Stimulated activated CD8-positive, alpha-beta memory T cell treated with anti-CD3 and anti-CD28 coated beads, Interleukin-12 subunit alpha, Interleukin-12 subunit beta, amount 100 ng/mL, for 24 hours (primary cell): ENCODE measurements around the gene PSMG2.

Source experiments
- DNase-seq: peaks from one replicate; pipeline ENCODE4 v3.0.0-alpha.2; 2020; ENCODE audit errors: extremely low read depth

PSMG2 gene

GRCh38 chr18:12765586-12765985, 62.7 kb downstream of the PSMG2 start:
- DNase-seq = no peak

- DNase-seq = no peak
Measured at GRCh38 chr18:12766986-12767433, 64.2 kb downstream of the PSMG2 start.

- DNase-seq = no peak
Measured at GRCh38 chr18:12767580-12768155, 64.8 kb downstream of the PSMG2 start.

GRCh38 chr18:12768625-12769024, 65.8 kb downstream of the PSMG2 start:
- no peak for DNase-seq

GRCh38 chr18:12769136-12769535, 66.3 kb downstream of the PSMG2 start:
- DNase-seq = no peak

- DNase-seq = no peak
Measured at GRCh38 chr18:12769644-12770440, 67.0 kb downstream of the PSMG2 start.

- DNase-seq = no peak
Measured at GRCh38 chr18:12770469-12771219, 67.8 kb downstream of the PSMG2 start.

- no peak for DNase-seq
Measured at GRCh38 chr18:12772111-12772510, 69.3 kb downstream of the PSMG2 start.

GRCh38 chr18:12773369-12773768, 70.5 kb downstream of the PSMG2 start:
- no peak for DNase-seq

- no peak for DNase-seq
Measured at GRCh38 chr18:12774982-12775381, 72.1 kb downstream of the PSMG2 start.
